Activated T-cell treated with anti-CD3 and anti-CD28 coated beads, Interleukin-2, amount 50 U/mL, for 48 hours (primary cell): Measurements from ENCODE around the gene SLC25A23.
"Not testable (repeated sequence)": the region's sequence is repeated elsewhere in the genome, so short reads cannot be mapped to it uniquely, and the experiment has no call there.

ENCODE experiments used
- DNase-seq, 2 experiments: peaks; one replicate each; pipeline ENCODE4 v3.0.0-alpha.2; 2020

SLC25A23 gene

DNA sequence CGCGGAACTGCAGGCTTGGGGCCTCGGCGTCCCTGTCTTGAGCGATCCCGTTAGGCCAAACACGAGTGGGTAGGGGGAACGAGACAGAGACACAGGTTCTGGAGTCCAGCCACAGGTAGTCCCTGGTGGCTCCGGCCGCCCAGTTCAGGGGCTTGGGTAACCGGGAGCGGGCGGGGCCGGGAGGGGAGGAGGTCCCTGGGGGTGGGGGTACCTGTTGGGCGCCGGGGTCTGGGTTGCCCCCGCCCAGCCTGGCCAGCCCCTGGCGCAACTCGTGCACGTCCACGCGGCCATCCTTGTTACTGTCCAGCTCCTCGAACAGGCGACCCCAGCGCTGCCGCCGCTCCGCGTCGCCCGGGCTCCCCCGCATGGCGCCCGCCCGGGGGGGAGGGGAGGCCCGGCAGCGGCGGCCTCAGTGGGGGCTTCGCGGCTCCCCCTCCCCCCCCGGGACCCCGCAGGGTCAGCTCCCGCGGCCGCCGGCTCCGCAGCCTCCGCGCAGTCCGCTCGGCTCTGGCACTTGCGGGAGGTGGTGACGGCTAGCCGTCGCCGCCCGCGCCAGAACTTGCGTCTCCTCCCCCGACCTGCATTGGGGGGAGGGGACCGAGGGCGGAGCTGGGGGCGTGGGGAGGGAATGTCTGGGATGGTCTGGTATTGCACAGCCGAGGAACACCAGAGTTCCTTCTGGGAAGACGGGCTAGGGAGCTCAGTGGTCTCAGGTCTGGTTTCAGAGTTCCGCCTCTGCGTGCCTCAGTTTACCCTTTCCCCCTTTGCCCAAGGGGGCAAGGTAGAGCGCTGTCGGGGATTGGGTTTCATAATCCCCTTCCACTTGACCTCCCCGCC is at the start of gene SLC25A23:
Gene SLC25A23, minus strand, starts transcription at position 531 of the 837 bp plus-strand sequence. Its CDS starts 164 bp downstream, at position 367.
- peak; percentile 76 to 77 for DNase-seq

DNA sequence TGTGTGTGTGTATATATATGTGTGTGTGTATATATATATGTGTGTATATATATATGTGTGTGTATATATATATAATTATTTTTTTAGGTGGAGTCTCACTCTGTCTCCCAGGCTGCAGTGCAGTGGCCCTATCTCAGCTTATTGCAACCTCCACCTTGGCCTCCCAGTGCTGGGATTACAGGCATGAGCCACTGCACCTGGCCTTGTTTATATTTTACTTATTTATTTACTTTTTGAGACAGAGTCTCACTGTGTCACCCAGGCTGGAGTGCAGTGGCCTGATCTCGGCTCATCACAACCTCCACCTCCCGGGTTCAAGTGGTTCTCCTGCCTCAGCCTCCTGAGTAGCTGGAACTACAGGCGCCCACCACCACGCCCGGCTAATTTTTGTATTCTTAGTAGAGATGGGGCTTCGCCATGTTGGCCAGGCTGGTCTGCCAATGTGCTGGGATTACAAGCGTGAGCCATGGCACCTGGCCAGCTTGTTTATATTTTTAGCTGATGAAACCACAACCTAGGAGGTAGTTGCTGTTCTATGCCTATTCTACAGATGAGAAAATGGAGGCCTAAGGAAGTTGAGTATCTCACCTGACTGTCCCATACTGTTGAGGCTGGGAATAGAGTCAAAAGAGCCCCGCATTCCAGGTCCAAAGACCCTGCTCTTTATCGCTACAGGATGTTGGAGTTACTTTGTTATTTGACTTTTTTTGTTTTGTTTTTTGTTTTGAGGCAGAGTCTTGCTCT is 48.6 kb upstream of the SLC25A23 start:
- not testable (repeated sequence) for DNase-seq

DNA sequence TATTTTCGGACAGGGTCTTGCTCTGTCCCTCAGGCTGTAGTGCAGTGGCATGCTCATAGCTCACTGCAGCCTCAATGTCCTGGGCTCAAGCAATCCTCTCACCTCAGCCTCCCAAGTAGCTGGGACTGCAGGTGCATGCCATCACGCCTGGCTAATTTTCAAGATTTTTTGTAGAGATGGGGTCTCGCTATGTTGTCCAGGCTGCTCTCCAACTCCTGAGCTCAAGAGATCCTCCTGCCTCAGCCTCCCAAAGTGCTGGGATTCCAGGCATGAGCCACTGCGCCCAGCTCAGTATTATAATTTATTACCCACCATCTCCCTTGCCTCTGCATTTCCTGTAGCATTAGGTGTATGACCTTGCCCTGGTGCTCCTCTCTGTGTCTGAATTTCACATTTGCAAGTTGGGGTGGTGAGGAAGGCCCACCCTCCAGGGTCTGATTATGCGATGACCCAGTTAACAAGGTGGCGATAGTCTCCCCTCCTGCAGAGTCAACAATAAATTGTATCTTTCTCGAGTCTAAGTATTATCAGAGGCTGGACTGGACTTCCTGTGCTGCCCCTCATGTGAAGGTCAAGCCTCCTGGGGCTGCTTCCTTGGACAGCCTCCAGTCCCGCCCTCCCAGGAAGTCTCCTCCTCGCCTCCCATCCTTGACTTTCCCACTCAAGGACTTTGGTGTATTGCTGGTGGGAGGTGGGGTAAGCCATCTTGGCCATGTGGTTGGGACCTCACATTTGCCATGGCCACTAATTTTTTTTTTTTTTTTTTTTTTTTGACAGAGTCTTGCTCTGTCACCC is 44.0 kb upstream of the SLC25A23 start:
- no peak for DNase-seq

DNA sequence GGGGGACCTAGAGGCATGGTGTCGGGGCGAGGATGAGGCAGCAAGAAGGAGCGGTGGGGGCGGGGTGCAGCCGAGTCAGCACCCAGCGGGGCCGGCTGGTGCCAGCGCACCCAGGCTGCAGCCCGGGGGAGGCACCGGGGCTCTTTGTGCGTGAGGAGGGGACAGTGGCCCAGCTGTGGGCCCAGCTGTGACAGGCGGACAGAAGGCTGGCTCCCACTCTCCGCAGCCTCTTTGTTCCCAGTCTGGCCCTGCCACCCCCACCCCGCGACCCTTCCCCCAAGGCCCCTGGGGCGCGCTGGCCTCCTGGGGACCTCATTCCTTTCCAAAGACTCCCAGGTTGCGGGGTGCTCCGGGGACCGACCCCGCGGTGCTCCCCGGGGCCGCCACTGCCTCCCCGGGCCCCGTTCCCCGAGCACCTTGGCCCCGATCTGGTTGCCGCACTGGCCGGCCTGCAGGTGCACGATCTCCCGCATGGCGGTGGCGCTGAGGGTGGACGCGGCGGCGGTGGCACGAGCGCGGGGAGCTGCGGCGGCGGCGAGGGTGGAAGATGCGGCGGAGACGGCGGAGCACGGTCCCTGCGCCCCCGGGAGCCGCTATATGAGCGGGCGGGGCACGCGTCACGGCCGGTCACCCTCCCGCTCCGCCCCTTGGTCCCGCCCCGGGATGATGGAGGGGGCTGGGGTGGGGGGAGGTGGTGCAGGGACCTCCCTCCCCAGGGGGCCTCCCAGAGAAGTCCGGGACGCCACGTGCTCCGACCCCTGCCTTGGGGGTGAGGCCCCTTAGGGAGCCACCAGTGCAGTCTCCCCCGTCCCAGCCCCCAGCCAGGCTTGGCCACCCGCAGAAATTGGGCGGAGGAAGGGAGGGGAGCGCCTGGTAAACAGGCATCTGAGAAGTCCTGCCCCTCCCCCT is 42.4 kb upstream of the SLC25A23 start, which contains the start of gene TUBB4A:
Gene TUBB4A, minus strand, starts transcription at position 570 of the 909 bp plus-strand sequence. Its CDS starts 97 bp downstream, at position 473.
- DNase-seq, result peak; percentile 68 to 69

DNA sequence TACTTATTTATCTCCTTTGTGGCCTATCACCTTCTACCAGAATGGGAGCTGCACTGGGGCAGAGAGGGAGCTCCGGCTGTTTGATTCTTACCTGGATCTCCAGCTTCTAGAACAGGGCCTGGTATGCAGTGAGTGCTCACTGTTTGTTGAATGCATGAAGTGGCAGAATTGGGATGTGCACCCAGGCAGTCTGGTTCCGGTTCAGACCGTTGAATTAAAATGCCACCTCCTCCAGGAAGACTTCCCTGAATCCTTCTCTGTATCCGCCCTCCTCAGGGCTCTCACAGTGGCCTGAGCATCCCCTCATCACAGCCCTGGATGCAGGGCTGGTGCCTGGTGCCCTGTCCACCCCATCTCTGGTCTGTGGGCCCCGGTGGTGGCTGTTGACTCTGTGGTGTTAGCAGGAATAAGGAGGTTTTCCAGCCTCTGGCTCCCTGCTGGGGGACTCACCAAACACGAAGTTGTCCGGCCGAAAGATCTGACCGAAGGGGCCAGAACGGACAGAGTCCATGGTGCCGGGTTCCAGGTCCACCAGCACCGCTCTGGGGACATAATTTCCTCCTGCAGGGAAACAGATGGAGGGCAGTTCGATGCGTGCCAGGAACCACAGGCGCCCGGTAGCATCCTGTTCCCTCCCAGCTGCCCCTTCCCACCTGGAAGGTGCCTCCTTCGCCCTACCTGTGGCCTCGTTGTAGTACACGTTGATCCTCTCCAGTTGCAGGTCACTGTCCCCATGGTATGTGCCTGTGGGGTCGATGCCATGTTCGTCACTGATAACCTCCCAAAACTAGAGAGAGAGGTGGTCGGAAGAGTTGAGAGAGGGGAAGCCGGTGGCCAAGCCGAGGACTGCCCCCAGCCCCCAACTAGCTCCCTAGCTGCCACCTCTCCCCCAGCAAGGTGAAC is 41.5 kb upstream of the SLC25A23 start:
- no peak for DNase-seq

DNA sequence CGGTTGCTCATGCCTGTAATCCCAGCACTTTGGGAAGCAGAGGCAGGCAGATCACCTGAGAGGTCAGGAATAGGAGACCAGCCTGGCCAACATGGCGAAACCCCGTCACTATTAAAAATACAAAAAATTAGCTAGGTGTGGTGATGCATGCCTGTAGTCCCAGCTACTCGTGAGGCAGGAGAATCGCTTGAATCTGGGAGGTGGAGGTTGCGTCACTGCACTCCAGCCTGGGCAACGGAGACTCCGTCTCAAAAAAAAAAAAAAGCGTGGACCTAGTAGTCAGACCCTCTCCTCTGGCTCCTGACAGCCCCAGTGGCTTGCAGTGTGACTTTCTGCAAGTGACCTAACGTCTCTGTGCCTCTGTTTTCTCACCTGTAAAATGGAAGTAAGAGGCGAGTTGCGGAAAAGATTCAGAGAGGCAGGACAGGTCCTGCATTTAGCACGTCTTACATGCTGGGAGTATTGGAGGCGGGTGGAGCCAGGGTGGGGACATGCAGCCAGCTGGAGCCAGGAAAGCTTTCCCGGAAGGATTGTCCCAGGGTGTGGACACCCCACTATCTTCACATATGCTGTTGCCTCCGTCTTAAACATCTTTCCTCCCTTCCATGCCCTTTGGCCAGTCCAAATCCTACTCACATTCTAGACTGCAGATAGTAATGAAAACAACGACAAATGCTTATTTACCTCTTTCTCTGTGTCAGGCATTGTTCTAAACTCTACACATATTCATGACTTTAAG is 39.6 kb upstream of the SLC25A23 start:
- DNase-seq, result no peak

DNA sequence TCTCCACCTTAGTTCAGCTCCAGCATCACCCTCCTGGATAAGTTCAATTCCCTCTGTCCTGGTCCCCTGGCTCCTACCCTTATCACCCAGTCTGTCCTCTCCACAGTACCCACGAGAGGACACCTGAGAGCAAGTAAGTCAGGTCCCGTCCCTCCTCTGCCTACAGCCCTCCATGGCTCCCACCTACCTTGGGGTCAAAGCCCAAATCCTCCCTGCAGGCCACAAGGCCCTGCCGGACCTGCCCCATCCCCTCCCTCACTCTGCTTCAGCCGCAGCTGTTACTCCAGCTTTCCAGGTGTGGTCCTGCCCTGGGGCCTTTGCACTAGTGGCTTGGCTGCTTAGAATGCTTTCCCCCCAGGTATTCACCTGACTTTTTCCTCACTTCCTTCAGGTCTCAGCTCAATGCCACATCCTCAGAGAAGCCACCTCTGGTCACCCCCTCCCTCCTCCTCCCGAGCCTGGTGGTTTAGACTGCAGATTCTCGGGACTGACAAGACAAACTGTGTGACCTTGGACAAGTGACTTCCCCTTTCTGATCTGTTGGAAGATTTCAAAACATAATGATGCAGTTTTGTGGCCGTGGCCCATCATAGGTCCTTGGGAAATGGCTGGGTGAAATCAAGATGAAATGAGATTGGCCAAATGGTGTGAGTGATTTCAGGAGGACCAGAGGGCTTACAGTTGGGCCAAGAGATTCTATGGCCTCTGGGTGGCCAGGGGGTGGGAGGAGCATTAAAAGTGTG is 38.9 kb upstream of the SLC25A23 start:
- no peak for DNase-seq

DNA sequence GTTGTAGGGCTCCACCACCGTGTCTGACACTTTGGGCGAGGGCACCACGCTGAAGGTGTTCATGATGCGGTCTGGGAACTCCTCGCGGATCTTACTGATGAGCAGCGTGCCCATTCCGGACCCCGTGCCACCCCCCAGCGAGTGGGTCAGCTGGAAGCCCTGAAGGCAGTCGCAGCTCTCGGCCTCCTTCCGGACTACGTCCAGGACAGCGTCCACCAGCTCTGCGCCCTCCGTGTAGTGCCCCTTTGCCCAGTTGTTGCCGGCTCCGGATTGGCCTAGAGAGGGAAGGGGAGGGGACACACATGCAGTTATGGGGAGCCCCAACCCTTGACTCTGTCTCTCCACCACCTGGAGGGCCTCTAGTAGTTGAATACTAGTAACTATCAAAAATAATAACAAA is 36.4 kb upstream of the SLC25A23 start:
- DNase-seq, result no peak

DNA sequence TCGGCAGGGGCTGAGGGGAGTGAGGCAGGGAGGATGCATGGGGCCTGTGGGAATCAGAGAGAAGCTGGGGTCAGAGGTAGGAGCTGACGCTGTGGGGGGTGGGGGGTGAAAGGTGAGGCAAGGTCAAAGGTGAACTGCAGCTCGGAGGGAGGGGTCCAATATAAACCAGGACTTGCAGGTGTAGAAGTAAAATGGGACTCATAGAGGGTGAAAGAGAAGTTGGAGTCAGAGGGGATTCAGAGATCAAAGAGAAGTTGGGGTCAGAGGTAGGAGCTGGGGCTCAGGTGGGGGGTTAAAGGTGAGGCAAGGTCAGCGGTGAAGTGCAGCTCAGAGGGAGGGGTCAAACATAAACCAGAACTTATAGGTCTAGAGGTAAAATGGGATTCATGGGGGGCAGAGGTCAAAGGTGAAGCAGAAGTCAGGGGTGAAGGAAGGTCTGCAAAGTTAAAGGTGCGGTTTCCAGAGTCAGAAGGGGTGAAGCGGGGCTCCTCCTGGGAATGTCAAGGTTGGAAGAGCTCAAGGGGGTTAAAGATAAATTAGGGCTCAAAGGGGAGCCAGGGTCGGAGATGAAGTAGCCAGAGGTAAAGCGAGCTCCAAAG is 34.9 kb upstream of the SLC25A23 start:
- no peak for DNase-seq

DNA sequence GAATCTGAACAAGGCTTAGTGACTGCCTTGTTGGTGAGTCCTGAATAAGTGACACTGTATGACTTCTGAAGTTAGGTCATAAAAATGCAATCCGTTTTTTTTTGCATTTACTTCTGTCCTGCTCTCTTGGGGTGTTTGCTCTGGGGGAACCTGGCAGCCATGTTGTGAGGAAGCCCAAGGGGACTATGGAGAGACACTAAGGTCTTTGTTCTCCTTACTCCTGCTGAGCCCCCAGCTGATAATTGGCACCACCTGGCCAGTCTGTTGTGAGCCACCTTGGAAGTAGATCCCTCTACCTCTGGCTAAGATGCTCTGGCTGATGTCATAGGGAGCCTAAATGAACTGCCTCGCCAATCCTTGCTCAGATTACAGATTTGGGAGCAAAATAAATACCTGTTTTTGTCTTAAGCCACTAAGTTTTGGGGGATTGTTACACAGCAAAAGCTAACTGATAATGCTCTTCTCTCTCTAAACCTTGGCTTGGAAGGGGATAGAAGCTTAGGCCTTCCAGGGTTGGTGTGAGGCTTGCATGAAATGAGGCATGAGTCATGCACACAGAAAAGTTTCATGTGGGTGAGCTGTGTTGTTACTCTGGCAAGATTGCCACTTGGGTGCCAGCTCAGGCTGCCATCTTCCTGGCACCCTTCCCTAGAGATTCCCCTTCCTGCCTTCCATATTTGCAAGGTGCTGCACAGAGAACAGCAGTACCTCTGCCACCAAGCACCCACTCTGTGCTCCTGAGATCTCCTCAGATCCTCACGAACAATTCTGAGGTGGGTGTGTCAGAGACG is 32.4 kb upstream of the SLC25A23 start:
- no peak for DNase-seq

DNA sequence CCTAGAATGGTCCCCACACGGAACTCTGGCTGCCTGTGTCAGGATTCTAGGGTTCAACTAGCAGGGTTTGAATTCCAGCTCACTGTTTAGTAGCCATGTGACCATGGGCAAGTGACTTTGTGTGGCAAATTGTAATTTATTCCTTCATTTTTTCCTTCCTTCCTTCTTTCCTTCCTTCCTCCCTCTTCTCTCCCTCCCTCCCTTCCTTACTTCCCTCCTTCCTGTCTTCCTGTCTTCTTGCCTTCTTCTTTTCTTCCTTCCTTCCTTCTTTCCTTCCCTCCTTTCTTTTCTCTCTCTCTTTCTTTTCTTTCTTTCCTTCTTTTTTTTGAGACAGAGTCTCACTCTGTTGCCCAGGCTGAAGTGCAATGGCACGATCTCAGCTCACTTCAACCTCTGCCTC is 30.5 kb upstream of the SLC25A23 start:
- no peak for DNase-seq

DNA sequence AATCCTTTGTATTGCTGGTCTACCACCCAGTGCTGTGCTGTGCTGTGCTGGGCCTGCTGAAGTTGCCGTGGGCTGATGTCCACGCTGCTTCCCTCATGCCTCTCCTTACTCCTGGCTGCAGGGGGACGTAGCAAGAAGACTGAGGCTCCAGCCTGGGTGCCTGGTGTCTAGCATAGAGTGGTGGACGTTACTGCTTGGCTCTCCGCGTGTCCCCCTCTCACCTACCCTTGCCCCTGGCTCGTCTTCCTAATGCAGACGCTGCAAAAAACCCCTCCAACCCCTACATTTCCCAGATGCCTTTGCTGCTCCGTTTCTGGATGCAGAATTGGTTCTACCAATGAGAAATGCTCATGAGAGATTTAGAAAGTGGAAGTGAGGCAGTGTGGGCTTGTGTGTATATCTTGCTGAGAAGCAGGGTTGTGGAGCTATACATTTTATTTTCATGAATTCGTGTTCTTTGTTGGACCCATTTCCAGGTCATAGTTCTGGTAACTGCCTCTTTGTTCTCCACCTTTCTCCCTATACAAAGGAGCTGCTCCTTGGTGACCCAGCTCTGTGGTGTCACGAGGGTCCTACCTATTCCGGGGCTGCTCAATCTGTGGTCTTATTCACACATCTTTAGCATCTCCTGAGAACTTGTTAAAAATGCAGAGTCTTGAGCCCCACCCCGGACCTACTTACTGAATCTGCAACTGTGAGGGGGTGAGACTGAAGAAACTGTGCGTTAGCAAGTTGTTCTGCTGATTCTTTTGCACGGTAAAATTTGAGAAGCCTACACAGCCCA is 29.9 kb upstream of the SLC25A23 start:
- no peak for DNase-seq

DNA sequence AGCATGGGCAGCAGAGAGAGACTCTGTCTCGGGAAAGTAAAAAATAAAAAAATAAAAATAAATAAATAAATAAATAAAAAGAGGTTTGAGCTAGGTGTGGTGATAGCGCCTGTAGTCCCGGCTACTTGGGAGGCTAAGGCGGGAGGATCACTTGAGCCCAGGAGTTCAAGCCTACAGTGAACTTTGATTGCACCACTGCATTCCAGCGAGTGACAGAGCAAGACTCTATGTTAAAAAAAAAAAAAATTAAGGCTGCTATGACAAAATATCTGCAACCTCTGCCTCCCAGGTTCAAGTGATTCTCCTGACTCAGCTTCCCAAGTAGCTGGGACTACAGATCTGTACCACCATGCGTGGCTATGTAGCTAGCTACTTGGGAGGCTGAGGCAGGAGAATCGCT is 25.2 kb upstream of the SLC25A23 start:
- no peak for DNase-seq

DNA sequence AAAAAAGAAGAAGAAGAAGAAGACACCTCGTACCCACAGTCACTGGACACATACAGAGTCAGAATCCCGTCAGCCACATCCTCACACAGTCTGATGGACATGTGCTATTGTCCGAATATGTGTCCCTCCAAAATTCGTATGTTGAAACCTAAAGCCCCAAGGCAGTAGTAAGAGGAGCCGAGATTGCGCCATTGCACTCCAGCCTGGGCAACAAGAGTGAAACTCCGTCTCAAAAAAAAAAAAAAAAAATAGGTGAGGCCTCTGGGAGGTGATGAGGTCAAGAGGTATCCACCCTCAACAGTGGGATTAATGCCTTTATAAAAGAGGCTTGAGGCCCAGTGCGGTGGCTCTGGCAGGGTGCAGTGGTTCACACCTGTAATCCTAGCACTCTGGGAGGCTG is 24.6 kb upstream of the SLC25A23 start:
- DNase-seq, result no peak

DNA sequence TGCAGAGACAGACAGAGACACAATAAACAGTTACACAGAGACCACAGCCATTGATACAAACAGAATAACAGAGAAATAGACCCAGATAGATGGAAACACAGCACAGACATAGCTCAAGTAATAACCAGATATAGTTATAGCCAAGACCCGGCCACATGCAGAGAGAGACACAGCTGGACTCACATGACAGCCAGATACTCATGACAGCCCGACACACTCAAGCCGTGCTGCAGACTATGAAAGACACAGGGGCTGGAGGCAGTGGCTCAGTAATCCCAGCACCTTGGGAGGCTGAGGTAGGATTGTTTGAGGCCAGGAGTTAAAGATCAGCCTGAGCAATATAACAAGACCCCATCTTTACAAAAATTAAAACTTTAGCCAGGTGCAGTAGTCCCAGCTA is 23.6 kb upstream of the SLC25A23 start:
- no peak for DNase-seq

DNA sequence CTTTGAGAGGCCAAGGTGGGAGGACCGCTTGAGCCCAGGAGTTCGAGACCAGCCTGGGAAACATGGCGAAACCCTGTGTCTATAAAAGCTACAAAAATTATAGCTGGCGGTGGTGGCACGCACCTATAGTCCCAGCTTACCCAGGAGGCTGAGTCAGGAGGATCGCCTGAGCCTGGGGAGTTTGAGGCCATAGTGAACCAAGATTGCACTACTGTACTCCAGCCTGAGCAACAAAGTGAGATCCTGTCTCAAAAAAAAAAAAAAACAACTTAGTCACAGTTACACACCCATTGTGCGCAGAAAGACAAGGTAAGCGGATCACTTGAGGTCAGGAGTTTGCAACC is 22.7 kb upstream of the SLC25A23 start:
- DNase-seq, result no peak

DNA sequence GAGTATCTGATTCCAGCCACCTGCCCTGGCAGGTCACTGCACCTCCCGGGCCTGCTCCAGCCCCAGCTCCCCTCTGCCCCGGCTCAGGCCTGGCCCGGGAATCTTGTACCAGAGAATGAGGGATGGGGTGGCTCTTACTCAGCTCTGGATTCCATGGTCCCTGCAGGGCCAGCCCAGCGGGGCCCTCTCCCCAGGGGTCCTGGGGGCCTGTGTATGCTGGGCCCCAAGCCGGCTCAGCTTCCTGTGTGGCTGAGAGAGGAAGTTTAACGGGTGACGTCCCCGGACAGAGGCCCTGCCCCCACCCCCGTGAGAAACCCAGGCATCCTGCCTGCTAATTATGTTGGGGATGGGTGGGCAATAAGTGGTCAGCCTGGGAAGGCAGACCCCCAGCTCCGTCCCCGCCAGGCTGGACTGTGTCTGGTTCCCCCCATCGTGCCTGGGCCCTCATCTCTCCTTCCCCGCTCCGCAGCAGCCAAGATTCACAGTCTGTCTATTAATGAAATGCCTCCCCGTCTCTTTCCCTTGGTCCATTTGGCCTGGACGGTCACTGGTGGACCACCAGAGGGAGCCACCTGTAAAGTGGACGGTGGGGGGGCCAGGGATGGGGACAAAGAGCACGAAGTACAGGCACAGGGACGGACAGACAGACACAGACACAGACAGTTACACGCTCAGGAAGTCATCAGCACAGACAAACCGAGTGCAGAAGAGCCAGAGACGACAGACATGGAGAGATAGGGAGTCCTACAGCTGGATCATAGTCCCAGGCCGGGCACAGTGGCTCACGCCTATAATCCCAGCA is 22.1 kb upstream of the SLC25A23 start, which contains the start of gene DENND1C:
Gene DENND1C, minus strand, starts transcription at position 247 of the 802 bp plus-strand sequence. Its CDS starts 92 bp downstream, at position 155.
- DNase-seq, result peak; percentile 81 to 84
